C4-2B (cell line): Measurements from ENCODE around the gene DUS2.

Experiments
- CTCF ChIP-seq: fragments of 450-650 bp; conservative IDR thresholded peaks from 2 replicates; pipeline ENCODE4 v1.5.1; 2017; ENCODE audit warnings: mild to moderate bottlenecking
- ZFX ChIP-seq: fragments of 450-650 bp; IDR thresholded peaks from 2 replicates; pipeline ENCODE4 v1.6.1; 2017

- TF ChIP-seq CTCF (no peak), ZFX (no peak)
Observed at GRCh38 chr16:68015681-68016080, 7.4 kb upstream of the DUS2 start, which contains the start of gene DPEP2NB.
